NCI-H146 (cell line): ENCODE measurements around the gene AQP7.
"Not testable (repeated sequence)": the region's sequence is repeated elsewhere in the genome, so short reads cannot be mapped to it uniquely, and the experiment has no call there.

Experiments
- DNase-seq: peaks from one replicate; lab custom pipeline; 2025; lab: John Stamatoyannopoulos, UW

Gene AQP7

GRCh38 chr9:33433871-33434270 is 31.5 kb upstream of the AQP7 start:
- DNase-seq, result no peak

DNA sequence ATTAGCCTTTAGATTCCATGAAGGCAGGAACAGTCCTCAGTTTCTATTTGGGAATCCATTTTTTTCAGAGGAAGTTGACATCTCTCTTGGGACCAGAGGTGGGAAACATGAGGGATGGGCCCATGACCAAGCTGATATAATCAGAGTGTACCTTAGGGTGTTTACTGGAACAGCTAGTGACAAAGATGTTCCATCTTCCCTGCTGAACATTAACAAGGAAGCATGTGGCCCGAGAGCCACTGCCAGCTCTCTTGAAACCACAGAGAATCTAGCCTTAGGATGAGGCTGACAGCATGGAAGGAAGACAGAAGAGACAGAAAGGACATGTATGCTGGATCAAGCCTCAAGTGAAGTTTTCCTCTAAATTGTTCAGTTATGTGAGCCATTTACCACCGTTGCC is 29.1 kb upstream of the AQP7 start:
- no peak for DNase-seq

- DNase-seq, result no peak
Observed at GRCh38 chr9:33430942-33431341, 28.6 kb upstream of the AQP7 start.

DNA sequence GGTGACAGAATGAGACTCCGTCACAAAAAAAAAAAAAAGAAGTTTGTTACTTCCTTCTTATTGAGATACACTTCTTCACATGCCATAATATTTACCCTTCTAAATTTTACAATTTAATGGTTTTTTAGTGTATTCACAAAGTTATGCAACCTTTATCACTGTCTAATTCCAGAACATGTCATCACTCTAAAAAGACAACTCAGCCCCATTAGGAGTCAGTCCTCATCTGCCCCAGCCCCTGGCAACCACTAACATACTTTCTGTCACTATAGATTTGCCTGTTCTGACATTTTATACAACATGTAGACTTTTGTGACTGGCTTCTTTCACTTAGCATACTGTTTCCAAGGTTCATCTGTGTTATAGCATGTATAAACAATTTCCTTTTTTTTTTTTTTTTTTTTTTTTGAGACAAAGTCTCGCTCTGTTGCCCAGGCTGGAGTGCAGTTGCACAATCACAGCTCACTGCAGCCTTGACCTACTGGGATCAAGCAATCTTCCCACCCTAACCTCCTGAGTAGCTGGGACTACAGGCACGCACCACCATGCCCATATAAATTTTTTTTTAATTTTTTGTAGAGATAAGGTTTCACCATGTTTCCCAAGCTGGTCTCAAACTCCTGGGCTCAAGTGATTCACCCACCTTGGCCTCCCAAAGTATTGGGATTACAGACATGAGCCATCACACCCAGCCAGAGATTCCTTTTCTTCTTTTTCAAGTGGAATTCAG is 27.1 kb upstream of the AQP7 start:
- no peak for DNase-seq

- DNase-seq, result no peak
Observed at GRCh38 chr9:33426843-33427293, 24.5 kb upstream of the AQP7 start.

DNA sequence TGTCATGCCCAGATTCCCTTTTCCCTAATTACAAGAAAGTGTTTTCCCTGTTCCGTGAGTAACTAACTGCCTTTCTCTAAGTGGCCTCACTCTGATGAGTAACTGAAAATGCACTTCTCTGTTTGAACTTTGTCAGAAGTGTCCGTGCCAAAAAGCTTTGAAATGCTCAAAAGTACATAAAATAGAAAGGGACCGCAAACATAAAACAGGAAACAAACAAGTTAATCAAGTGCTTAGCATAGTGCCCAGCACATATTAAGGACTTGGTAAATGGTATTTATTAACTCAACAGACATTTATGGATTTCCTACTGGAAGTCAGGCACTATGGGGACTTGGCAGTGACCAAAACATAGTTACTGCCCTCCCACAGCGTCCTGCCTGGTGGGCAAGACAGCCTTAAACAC is 22.8 kb upstream of the AQP7 start:
- DNase-seq, result no peak

DNA sequence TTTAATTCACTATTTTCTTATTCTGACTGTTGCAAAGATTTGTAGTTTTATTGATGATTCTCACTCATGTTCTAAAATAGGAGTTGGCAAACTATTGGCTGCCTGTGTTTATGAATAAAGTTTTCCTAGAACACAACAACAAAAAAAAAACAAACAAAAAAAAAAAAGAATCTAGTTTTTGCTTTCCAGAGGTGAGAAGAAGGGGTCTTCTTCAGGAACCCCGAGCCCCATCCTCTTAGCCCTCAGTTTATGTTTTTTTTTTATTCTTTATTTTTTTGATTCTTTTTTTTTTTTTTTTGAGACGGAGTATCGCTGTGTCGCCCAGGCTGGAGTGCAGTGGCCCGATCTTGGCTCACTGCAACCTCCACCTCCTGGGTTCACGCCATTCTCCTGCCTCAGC is 22.1 kb upstream of the AQP7 start:
- not testable (repeated sequence) for DNase-seq

DNA sequence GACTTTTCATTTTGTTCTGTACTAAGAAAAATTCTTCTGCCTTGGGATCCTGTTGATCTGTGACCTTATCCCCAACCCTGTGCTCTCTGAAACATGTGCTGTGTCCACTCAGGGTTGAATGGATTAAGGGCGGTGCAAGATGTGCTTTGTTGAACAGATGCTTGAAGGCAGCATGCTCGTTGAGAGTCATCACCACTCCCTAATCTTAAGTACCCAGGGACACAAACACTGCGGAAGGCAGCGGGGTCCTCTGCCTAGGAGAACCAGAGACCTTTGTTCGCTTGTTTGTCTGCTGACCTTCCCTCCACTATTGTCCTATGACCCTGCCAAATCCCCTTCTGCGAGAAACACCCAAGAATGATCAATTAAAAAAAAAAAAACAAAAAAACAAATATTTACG is 21.7 kb upstream of the AQP7 start:
- not testable (repeated sequence) for DNase-seq

- DNase-seq, result no peak
Observed at GRCh38 chr9:33419708-33420303, 17.4 kb upstream of the AQP7 start.

GRCh38 chr9:33418090-33418489 is 15.7 kb upstream of the AQP7 start:
- no peak for DNase-seq

GRCh38 chr9:33416996-33417395 is 14.6 kb upstream of the AQP7 start:
- DNase-seq, result no peak

DNA sequence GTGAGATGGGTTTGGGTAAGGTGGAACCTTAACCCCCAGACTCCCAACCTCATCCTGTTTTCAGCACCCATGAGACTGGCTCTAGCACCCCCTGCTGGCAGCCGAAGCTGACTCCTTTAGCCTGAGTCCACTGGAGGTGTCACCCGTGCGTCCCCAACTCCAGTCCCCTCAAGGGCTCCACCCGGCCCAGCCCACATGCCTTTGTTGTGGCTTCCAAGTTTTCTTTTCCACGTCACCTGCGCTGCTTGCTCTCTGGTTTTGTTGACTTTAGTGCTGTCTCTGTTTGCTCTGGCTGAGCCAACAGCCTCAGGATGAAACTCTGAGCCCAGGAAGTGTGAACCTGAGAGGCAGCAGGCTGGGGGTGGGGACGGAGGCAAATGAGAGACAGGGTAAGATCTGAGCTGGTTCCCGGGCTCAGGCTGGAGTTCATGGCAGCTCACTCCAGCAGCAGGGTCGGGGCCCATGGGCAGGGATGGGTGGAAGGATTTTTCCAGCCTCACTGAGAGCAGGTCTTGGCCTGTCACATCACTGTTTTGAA is 13.2 kb upstream of the AQP7 start:
- peak; percentile 93 for DNase-seq

GRCh38 chr9:33414889-33415500 is 12.6 kb upstream of the AQP7 start:
- peak; percentile 28 for DNase-seq

- no peak for DNase-seq
Observed at GRCh38 chr9:33414268-33414667, 11.9 kb upstream of the AQP7 start.

DNA sequence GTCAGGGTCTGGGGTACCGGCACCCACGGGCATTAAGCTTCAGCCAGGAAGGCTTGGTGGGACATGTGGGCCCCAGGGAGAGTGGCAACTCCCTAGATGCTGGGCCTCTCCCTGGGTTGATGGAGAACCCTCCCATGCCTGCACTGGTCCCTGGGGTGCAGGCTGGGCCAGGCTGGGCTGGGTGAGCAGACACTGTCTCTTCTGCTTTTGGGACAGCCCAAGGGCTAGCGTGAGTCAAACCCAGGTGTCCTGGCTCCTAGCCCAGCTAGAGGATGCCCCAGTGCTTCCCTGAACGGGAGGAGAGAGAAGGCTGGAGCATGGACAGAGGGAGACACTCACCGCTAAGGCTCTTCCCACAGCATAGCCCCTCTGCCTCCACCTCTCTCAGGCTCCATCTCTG is 5.7 kb upstream of the AQP7 start:
- DNase-seq, result no peak

GRCh38 chr9:33407061-33407460 is 4.7 kb upstream of the AQP7 start:
- no peak for DNase-seq

GRCh38 chr9:33404788-33405362 is 2.5 kb upstream of the AQP7 start:
- peak; percentile 43 for DNase-seq

DNA sequence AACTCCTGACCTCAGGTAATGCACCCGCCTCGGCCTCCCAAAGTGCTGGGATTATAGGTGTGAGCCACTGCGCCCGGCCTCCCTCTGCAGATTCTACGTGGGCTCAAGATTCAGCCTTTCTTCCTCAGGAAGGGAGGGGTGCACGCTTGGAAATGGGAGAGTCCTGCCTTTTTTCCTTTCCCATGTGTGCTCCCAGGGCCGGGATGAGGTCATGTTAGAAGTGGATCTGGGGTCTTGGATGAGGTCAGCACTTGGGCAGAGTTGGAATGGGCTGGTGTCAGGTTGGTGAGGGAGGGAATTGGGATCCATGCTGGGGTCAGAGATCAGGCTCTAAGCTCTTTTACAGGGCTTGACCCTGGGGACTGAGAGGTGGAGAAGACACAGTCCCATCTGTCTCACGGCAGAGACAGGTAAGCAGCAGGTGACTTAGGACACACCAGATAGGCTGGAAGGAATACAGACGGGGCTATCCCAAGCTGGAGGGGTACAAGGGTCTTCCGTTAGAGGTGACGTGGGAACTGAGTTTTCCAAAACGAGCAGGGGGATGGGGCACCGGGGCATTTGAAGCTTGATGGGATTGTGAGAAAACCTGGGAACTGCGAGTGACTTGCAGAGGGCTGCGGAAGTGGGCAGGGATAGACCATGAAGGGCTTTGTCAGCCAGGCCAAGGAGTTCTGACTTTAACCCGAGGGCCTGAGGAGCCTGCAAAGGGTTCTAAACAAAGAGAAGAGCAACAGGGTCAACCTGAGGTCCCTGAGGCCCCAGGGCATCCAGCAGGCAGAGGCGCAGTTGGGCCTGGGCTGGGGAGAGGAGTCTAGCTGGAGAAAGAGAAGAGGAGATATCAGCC is 1.8 kb upstream of the AQP7 start:
- no peak for DNase-seq

GRCh38 chr9:33401809-33402208 is 559 bp downstream of the AQP7 start:
- DNase-seq, result not testable (repeated sequence)

GRCh38 chr9:33399047-33399446 is 3.3 kb downstream of the AQP7 start:
- not testable (repeated sequence) for DNase-seq

GRCh38 chr9:33397801-33398200 is 4.6 kb downstream of the AQP7 start:
- DNase-seq, result not testable (repeated sequence)
